HepG2 (cell line): ENCODE results near the gene RFX7. TPM values are rescaled to one million over a fixed set of nuclear protein-coding genes. Genes with fewer than 3 reads are reported as not detected.

Experiments used
- ATAC-seq: fragments of 200-7000 bp; cut with Tn5 transposase; 3 replicates; pipeline ENCODE4 v1.9.1; 2020; ENCODE audit warnings: mild to moderate bottlenecking, moderate library complexity
- BruUV-seq: library from RNA; stranded (reverse); fragments of 400-500 nt; replicated peaks from 2 replicates; lab custom pipeline; 2021; lab: Mats Ljungman, UMichigan
- CTCF ChIA-PET: fragments of 300-600 bp; formaldehyde crosslinking; extraction: SDS; loops from one replicate; lab custom pipeline; 2021; ENCODE audit warnings: low total read pairs, inconsistent platforms, low intra/inter-chr PET ratio; lab: Yijun Ruan, JAX
- POLR2A ChIA-PET: fragments of 350-600 bp; sonication (Branson Sonifier 250); formaldehyde crosslinking; loops from one replicate; lab custom pipeline; 2020; ENCODE audit warnings: antibody characterized with exemption, inconsistent platforms; lab: Yijun Ruan, JAX
- DNase-seq: peaks from one replicate; pipeline ENCODE4 v3.0.0-alpha.2; 2015; ENCODE audit warnings: low spot score
- FAIRE-seq: peaks from 3 replicates; lab custom pipeline; 2011; peaks lifted over from hg19 to GRCh38; lab: Jason Lieb, UNC
- H2AFZ ChIP-seq: one replicate; pipeline ENCODE4 v1.6.1; 2011; ENCODE audit warnings: low read length, inconsistent platforms
- H3K27ac ChIP-seq: fragments of 300-600 bp; 3 replicates; pipeline ENCODE4 v1.8.0; 2011; ENCODE audit warnings: mixed run types, mild to moderate bottlenecking, mixed read lengths, low read length, inconsistent platforms; ENCODE audit not compliant: insufficient read depth; ENCODE audit errors: extremely low read length
- H3K27me3 ChIP-seq, 2 experiments: fragments of 200-600 bp in 1 of 2; 2 replicates in 1 of 2; 3 replicates in 1 of 2; pipeline versions ENCODE4 v1.6.0 to v1.8.0; 2011; ENCODE audit warnings: low read length in 2 of 2, mild to moderate bottlenecking in 2 of 2, moderate library complexity in 2 of 2, inconsistent platforms in 1 of 2; ENCODE audit not compliant: insufficient read depth in 2 of 2, control insufficient read depth in 1 of 2
- H3K36me3 ChIP-seq, 2 experiments: fragments of 200-600 bp in 1 of 2; replicated peaks in 1 of 2; 2 replicates in 1 of 2; 3 replicates in 1 of 2; pipeline versions ENCODE4 v1.5.1 to v1.8.0; 2011; ENCODE audit warnings: low read length in 2 of 2, inconsistent platforms in 1 of 2; ENCODE audit not compliant: insufficient read depth in 2 of 2, control insufficient read depth in 1 of 2
- H3K4me1 ChIP-seq: 2 replicates; pipeline ENCODE4 v1.5.1; 2012; ENCODE audit warnings: low read length, inconsistent platforms; ENCODE audit not compliant: insufficient read depth
- H3K4me2 ChIP-seq: 2 replicates; pipeline ENCODE4 v1.6.0; 2011; ENCODE audit warnings: low read depth, low read length, inconsistent platforms
- H3K4me3 ChIP-seq, 3 experiments: fragments of 200-600 bp in 1 of 3; sonication (generic), shearing (Covaris generic) in 1 of 3; replicated peaks in 1 of 3; 2 replicates each; pipeline ENCODE4 v1.5.1; 2011 to 2016; ENCODE audit warnings: low read length in 3 of 3, inconsistent platforms in 2 of 3, low read depth in 2 of 3, mild to moderate bottlenecking in 2 of 3, control low read depth in 1 of 3, mixed read lengths in 1 of 3; ENCODE audit not compliant: insufficient read depth in 1 of 3
- H3K79me2 ChIP-seq: one replicate; pipeline ENCODE4 v1.6.1; 2011; ENCODE audit warnings: low read length, inconsistent platforms; ENCODE audit not compliant: insufficient read depth
- H3K9ac ChIP-seq: 2 replicates; pipeline ENCODE4 v1.6.0; 2011; ENCODE audit warnings: mild to moderate bottlenecking, low read depth, low read length, inconsistent platforms; ENCODE audit not compliant: insufficient read depth
- H3K9me3 ChIP-seq: 2 replicates; pipeline ENCODE4 v1.5.1; 2012; ENCODE audit warnings: mild to moderate bottlenecking, low read length
- H4K20me1 ChIP-seq: 2 replicates; pipeline ENCODE4 v1.6.0; 2011; ENCODE audit warnings: inconsistent platforms, mild to moderate bottlenecking, low read length, moderate library complexity; ENCODE audit not compliant: insufficient read depth
- FOSL2 ChIP-seq: sonication (generic); formaldehyde crosslinking; IDR thresholded peaks from 2 replicates; pipeline ENCODE4 v1.4.0; 2020; ENCODE audit warnings: missing genetic modification reagents
- MAFG ChIP-seq: sonication (generic); formaldehyde crosslinking; IDR thresholded peaks from 2 replicates; pipeline ENCODE4 v1.5.1; 2020; ENCODE audit warnings: mild to moderate bottlenecking, missing genetic modification reagents
- PCBP1 ChIP-seq: fragments of 200-400 bp; formaldehyde crosslinking; IDR thresholded peaks from 2 replicates; pipeline ENCODE4 v1.6.1; 2017; ENCODE audit warnings: mild to moderate bottlenecking, low read depth, low read length, borderline replicate concordance
- TBX2 ChIP-seq: sonication (generic); formaldehyde crosslinking; IDR thresholded peaks from 2 replicates; pipeline ENCODE4 v1.5.0; 2020; ENCODE audit warnings: missing genetic modification reagents, mild to moderate bottlenecking, borderline replicate concordance
- ZSCAN29 ChIP-seq: sonication (generic); formaldehyde crosslinking; conservative IDR thresholded peaks from 2 replicates; pipeline ENCODE4 v1.4.0; 2020; ENCODE audit warnings: mild to moderate bottlenecking, missing genetic modification reagents
- WGBS: methylation state at CpG from one replicate; pipeline ENCODE4 v1.1.6; 2017; ENCODE audit warnings: low lambda C conversion rate; 5-methylcytosine and 5-hydroxymethylcytosine counted together
- in situ Hi-C: cut with HindIII; loops from 2 replicates; pipeline ENCODE4 v1.10.0; 2017; ENCODE audit warnings: low pct_unique_long_range_greater_than_20kb; ENCODE audit not compliant: extremely low pct_ligation_motif_present
- intact Hi-C: fragments of 100-400 bp; cut with micrococcal nuclease; formaldehyde crosslinking; loops from one replicate; pipeline ENCODE4 v1.10.0; 2022; ENCODE audit not compliant: unreplicated experiment
- polyA plus RNA-seq, 8 experiments: library from polyadenylated mRNA; depleted of rRNA in 3 of 8; stranded (reverse) in 7 of 8; unstranded in 1 of 8; fragments of >200 nt; fragmentation: Illumina TruSeq in 4 of 8; extraction: Trizol in 4 of 8; gene quantifications; 2 replicates each; pipeline versions ENCODE4 v1.2.1 to v1.2.3, GENCODE V29; 2011 to 2016; ENCODE audit warnings: low read depth in 4 of 8, missing spikeins in 1 of 8, mixed read lengths in 1 of 8; ENCODE audit not compliant: insufficient read depth in 1 of 8
- total RNA-seq, 5 experiments: library from RNA; depleted of rRNA; stranded (reverse); fragments of >200 nt; fragmentation: Illumina TruSeq; extraction: Trizol; gene quantifications; 2 replicates each; pipeline ENCODE4 v1.2.3, GENCODE V29; 2016; ENCODE audit warnings: low read depth in 1 of 5
- TF ChIP-seq, protein P1 (sequence below): fragments of 450-650 bp; IDR thresholded peaks from 2 replicates; pipeline ENCODE4 v1.6.1; 2017
- TF ChIP-seq, protein P2 (sequence below): IDR thresholded peaks from 2 replicates; pipeline ENCODE4 v1.6.1; 2016; ENCODE audit warnings: mild to moderate bottlenecking
- TF ChIP-seq, protein P3 (sequence below): sonication (generic); formaldehyde crosslinking; IDR thresholded peaks from 2 replicates; pipeline ENCODE4 v1.8.1; 2023; ENCODE audit warnings: mild to moderate bottlenecking, missing genetic modification reagents, borderline replicate concordance
- TF ChIP-seq, protein P4 (sequence below): sonication (generic); formaldehyde crosslinking; conservative IDR thresholded peaks from 2 replicates; pipeline ENCODE4 v1.4.0; 2020; ENCODE audit warnings: missing genetic modification reagents
- TF ChIP-seq, protein P5 (sequence below), 2 experiments: sonication (generic) in 1 of 2; formaldehyde crosslinking in 1 of 2; IDR thresholded peaks; 2 replicates each; pipeline versions ENCODE4 v1.4.0 to v1.6.1; 2018 to 2020; ENCODE audit warnings: missing genetic modification reagents in 2 of 2, borderline replicate concordance in 1 of 2, low read depth in 1 of 2, mild to moderate bottlenecking in 1 of 2, missing biosample characterization in 1 of 2

The RFX7 gene
- total and polyA plus RNA-seq, 2 of the 13 experiments (the other 11 are each of a cell fraction or from before 2014, with no cell fraction given), result 8.5 to 10.4 TPM

DNA sequence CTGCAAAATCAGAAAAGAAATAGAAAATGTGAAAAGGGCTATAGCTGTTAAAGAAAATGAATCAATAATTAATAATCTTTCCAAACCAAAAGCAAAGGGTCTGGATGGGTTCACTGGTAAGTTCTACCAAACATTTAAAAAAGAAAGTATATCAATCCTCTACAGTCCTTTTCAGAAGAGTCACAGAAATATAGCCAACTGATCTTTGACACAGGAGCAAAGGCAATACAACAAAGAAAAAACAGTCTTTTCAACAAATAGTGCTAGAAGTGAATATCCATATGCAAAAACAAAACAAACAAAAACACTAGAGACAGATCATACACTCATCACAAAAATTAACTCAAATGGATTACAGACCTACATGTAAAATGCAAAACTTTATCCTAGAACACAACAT is 32.6 kb downstream of the RFX7 start:
- no peak for FAIRE-seq
- no TSS peak for BruUV-seq
- POLR2A ChIA-PET, result no interaction called here
- CTCF ChIA-PET, result no interaction called here
- Histone ChIP-seq H3K27me3 (no peaks in the 10 kb centered on the region), H3K4me3 (no peak overlapping the region), H4K20me1 (no peaks in the 10 kb centered on the region; the same call in 1 of the 2 replicates), H3K4me1 (peaks cover 25% of the 10 kb centered on the region), H3K27ac (no peak overlapping the region), H3K79me2 (peaks cover 73% of the 10 kb centered on the region), H3K4me2 (no peak overlapping the region), H3K9me3 (no peaks in the 10 kb centered on the region), H2AFZ (no peak overlapping the region), H3K9ac (no peak overlapping the region), H3K36me3 (peaks cover 3 to 4% of the 10 kb centered on the region in 2 experiments; a peak in 2 of 5 replicates)
- in situ Hi-C loops, result no loop called here
- DNase-seq, result no peak
- TF ChIP-seq FOSL2, result no peak
- TF ChIP-seq, protein P1, sequence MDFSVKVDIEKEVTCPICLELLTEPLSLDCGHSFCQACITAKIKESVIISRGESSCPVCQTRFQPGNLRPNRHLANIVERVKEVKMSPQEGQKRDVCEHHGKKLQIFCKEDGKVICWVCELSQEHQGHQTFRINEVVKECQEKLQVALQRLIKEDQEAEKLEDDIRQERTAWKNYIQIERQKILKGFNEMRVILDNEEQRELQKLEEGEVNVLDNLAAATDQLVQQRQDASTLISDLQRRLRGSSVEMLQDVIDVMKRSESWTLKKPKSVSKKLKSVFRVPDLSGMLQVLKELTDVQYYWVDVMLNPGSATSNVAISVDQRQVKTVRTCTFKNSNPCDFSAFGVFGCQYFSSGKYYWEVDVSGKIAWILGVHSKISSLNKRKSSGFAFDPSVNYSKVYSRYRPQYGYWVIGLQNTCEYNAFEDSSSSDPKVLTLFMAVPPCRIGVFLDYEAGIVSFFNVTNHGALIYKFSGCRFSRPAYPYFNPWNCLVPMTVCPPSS, result no peak
- TF ChIP-seq PCBP1, result no peak
- TF ChIP-seq ZSCAN29 (CRISPR knock-in tag), result no peak
- ATAC-seq, result no peak
- intact Hi-C loops, result no loop called here

DNA sequence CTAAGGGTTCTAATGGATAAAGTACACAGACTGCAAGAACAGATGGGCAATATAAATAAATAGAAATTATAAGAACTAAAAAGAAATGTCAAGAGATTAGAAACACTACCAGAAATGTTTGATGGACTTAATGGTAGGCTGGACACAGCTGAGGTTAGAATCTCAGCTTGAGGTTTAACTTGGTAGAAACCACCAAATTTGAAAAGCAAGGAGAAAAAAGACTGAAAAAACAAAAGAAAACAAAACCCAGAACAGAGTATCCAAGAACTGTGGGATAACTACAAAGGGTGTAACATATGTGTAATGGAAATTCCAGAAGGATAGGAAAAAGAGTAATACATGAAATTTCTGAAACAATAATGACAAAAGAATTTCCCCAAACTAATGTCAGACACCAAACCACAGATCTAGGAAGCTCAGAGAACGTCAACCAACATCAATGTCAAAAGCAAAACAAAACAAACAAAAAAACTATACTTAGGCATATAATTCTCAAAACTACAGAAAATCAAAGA is 35.0 kb downstream of the RFX7 start:
- FAIRE-seq, result no peak
- ChIA-PET CTCF (no interaction called here), POLR2A (no interaction called here)
- H3K79me2 ChIP-seq, result peaks cover 87% of the 10 kb centered on the region
- intact Hi-C loops, result no loop called here
- H2AFZ ChIP-seq, result no peak overlapping the region
- H3K4me1 ChIP-seq, result peaks cover 38% of the 10 kb centered on the region
- no peak overlapping the region for H3K9ac ChIP-seq
- H3K27ac ChIP-seq, result no peak overlapping the region
- H3K36me3 ChIP-seq, result peaks cover 3 to 7% of the 10 kb centered on the region in 2 experiments; a peak in 3 of 5 replicates
- DNase-seq, result no peak
- no peaks in the 10 kb centered on the region for H3K9me3 ChIP-seq
- no peaks in the 10 kb centered on the region for H3K27me3 ChIP-seq
- H3K4me3 ChIP-seq, result no peak overlapping the region
- no peak overlapping the region for H3K4me2 ChIP-seq
- BruUV-seq, result no TSS peak
- H4K20me1 ChIP-seq, result no peaks in the 10 kb centered on the region; the same call in 1 of the 2 replicates
- in situ Hi-C loops, result no loop called here
- no peak for ATAC-seq
- 95% methylated on average over 1 of the region's 1 CpG for WGBS
- TF ChIP-seq, protein P2, sequence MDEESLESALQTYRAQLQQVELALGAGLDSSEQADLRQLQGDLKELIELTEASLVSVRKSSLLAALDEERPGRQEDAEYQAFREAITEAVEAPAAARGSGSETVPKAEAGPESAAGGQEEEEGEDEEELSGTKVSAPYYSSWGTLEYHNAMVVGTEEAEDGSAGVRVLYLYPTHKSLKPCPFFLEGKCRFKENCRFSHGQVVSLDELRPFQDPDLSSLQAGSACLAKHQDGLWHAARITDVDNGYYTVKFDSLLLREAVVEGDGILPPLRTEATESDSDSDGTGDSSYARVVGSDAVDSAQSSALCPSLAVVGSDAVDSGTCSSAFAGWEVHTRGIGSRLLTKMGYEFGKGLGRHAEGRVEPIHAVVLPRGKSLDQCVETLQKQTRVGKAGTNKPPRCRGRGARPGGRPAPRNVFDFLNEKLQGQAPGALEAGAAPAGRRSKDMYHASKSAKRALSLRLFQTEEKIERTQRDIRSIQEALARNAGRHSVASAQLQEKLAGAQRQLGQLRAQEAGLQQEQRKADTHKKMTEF (CRISPR knock-in tag), result no peak
- TF ChIP-seq, protein P3, sequence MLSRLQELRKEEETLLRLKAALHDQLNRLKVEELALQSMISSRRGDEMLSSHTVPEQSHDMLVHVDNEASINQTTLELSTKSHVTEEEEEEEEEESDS, result no peak
- no peak for TF ChIP-seq TBX2
- TF ChIP-seq, protein P4, sequence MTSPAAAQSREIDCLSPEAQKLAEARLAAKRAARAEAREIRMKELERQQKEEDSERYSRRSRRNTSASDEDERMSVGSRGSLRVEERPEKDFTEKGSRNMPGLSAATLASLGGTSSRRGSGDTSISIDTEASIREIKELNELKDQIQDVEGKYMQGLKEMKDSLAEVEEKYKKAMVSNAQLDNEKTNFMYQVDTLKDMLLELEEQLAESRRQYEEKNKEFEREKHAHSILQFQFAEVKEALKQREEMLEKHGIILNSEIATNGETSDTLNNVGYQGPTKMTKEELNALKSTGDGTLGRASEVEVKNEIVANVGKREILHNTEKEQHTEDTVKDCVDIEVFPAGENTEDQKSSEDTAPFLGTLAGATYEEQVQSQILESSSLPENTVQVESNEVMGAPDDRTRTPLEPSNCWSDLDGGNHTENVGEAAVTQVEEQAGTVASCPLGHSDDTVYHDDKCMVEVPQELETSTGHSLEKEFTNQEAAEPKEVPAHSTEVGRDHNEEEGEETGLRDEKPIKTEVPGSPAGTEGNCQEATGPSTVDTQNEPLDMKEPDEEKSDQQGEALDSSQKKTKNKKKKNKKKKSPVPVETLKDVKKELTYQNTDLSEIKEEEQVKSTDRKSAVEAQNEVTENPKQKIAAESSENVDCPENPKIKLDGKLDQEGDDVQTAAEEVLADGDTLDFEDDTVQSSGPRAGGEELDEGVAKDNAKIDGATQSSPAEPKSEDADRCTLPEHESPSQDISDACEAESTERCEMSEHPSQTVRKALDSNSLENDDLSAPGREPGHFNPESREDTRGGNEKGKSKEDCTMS (CRISPR knock-in tag), result no peak
- TF ChIP-seq, protein P5, sequence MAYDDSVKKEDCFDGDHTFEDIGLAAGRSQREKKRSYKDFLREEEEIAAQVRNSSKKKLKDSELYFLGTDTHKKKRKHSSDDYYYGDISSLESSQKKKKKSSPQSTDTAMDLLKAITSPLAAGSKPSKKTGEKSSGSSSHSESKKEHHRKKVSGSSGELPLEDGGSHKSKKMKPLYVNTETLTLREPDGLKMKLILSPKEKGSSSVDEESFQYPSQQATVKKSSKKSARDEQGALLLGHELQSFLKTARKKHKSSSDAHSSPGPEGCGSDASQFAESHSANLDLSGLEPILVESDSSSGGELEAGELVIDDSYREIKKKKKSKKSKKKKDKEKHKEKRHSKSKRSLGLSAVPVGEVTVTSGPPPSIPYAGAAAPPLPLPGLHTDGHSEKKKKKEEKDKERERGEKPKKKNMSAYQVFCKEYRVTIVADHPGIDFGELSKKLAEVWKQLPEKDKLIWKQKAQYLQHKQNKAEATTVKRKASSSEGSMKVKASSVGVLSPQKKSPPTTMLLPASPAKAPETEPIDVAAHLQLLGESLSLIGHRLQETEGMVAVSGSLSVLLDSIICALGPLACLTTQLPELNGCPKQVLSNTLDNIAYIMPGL (CRISPR knock-in tag; IDR thresholded peaks at IDR 0.05; ENCODE audit: borderline replicate concordance in 1 of 2, low read depth in 1 of 2), result no peak
- TF ChIP-seq MAFG (CRISPR knock-in tag), result no peak
